ENCODE data around the gene NCAPD2.
A peak's percentile ranks its signal among the peaks of the same experiment; 100 is the strongest.
"Not testable (repeated sequence)": the region's sequence is repeated elsewhere in the genome, so short reads cannot be mapped to it uniquely, and the experiment has no call there.

Gene NCAPD2

DNA sequence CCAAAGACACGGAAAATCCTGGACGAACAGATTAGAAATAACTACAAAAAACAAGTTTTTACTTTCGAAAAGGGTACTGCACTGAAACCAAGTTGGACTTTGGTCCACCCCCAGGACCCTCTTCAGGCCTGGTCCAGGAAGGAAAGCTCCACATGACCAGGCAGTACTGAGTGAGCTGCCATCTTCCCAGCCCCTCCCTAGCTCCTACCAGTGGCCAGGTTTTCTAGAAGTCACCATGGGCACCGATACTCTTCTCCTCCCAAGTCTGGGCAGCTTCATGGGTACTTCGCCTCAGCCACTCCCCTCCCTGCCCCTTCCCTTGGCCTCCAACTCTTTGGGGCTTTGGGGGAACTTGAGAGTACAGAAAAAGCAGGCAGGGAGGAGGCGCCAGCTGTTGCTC is 30.0 kb upstream of the NCAPD2 start:
- no peak for DNase-seq

DNA sequence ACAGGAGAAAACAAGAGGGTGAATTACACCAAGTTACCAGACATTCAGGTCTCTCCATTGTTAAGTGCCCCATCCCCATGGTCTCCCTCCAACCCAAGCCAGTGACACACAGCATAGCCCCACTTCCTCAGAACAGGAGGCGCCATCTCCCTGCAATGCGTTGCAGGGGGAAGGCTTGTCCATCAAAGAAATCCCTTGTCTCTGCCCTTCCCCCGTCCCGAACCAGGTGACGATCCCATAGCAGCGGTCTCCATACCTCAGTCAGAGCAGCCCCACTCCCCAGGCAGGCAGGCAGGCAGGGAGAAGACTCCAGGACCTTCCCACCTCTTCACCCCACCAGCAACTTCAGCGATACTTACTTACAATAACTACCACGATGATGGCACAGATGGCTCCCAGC is 29.4 kb upstream of the NCAPD2 start:
- no peak for DNase-seq

DNA sequence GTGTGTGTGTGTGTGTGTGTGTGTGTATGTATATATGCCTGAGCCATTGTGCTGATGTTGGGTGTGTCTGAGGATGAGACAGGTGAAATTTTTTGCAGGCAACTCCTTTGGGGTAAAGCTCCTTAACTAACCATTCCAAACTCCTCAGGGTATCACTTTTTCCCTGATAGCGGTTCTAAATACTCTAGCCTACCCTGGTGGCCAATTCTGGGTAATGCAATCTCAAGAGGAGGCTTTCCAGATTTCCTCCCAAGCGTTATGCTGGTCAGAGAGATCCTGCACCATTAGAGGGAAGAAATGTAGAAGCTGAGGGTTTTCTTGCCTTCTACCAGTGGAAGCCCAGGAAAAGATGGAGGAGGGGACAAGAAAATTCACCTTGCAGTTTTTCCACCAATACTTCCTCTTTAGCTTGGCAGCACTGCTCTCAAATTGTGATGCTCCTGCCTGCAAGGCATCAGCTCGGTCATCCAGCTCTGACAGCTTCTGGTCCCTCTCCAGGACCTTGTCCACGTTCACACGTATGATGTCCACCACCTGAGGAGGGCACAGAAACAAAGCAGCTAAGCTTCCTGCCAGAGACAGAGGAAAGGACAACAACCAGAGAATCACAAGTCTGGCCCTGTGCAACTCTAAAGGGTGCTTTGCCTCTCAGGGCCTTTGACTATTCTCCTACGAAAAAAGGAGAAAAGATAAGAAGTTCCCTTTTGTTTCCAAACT is 28.3 kb upstream of the NCAPD2 start:
- no peak for DNase-seq

DNA sequence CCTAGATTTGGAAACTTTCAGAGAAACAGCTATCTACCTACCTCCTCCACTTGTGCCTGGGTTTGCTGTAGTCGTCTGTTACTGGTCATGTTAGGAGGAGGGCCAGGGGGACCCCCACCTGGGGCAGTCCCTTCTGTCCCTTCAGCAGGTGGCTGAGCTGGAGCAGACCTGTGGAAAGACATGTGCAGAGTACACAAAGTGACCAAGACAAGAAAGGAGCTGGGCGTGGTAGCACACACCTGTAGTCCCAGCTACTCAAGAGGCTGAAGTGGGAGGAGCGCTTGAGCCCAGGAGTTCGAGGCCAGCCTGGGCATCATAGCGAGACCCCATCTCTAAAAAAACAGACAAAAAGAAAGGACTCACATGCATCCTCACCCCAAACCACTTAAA is 27.7 kb upstream of the NCAPD2 start:
- DNase-seq: no peak

DNA sequence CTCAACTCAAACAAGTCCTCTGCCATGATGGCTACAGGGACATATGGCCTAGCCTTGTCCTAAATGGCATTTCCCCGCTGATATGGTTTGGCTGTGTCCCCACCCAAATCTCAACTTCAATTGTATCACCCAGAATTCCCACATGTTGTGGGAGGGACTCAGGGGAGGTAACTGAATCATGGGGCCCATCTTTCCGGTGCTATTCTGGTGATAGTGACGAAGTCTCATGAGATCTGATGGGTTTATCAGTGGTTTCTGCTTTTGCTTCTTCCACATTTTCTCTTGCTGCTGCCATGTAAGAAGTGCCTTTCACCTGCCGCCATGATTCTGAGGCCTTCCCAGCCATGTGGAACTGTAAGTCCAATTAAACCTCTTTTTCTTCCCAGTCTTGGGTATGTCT is 27.2 kb upstream of the NCAPD2 start:
- DNase-seq: not testable (repeated sequence)

DNA sequence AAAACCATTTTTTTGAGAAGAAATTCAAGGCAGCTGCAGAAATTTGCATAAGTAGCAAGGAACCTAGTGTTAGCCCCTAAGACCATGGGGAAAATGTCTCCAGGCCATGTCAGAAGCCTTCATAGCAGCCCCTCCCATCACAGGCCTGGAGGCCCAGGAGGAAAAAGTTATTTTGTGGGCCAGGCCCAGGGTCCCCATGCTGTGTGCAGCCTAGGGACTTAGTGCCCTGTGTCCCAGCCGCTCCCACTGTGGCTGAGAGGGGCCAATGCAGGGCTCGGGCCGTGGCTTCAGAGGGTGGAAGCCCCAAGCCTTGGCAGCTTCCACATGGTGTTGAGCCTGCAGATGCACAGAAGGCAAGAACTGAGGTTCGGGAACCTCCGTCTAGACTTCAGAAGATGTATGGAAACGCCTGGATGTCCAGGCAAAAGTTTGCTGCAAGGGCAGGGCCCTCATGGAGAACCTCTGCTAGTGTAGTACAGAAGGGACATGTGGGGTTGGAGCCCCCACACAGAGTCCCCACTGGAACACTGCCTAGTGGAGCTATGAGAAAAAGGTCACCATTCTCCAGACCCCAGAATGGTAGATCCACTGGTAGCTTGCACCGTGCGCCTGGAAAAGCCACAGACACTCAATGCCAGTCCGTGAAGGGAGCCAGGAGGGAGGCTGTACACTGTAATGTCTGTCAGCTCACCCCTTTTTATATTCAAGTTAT is 26.2 kb upstream of the NCAPD2 start:
- DNase-seq: not testable (repeated sequence)

GRCh38 chr12:6468283-6468575 is 25.7 kb upstream of the NCAPD2 start:
- DNase-seq: no peak

- DNase-seq: no peak
Observed at GRCh38 chr12:6469092-6469491, 24.8 kb upstream of the NCAPD2 start.

DNA sequence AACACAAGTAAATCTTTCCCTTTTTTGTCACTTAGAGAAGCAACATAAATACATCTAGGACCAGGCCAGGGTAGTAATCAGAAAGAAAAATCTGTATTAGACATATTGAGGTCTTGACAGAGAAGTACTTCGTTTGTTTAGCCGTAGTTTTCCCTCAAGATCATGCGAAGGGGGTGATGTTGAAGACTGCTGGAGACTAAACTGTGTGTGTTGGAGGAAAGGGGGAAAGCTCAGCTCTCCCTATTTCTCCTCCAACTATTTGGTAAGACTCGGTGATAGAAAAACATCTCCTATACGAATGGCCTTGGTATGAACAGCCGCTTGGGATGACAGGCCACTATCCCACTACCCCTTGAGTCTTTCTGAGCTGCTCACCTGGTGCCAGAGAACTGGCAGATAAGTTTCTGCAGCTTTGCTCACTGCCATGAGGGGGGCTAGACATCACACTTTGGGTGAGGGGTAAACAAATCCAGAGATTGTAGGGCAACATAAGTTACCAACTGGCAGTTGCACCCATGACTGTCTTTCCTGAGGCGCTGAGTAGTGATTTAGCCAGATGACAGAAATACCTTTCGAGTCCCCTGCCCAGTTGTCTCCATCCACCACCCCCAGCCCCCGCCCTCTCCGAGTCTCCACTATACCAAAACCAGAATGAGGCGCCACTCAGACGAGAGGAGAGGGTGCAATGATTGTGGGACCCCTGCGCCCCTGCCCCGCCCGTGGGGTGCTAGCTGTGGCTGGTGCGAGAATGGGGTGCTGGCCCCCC is 24.1 kb upstream of the NCAPD2 start:
- DNase-seq: no peak

DNA sequence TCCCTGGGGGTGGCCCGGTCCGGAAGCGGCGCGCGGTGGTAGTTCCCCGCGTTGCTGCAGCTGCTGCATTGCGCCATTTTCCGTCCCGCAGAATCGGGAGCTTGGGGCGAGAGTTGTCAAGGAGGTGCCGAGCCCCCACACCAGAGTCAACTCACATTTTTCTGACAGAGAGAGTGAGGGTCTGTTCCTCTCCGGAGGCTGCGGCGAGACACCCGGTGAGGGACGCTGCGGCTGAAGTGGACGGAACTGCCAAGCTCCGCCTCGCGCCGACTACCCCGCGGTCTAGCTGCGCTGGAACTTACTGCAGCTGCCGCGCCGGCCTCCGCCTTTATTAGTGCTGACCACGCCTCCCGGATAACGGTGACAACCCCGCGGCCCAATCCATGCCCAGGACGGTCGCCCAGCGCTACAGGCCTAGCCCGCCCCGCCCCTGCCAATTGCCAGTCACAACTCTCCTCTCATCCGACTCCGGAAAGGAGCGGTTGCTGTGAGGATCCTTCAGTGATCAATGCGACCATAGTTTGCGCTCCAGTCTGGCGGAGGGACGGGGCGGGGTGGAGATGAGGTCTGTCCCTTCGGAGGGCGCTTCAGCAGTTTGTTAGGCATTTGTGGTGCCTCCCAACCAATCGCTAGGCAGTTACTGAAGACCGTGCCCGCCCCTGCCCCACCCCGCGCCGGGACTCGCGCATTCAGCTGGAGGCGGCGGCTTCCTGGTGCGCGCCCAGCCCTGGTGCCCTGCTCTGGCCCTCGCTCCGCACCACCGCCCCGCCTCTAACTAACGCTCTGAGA is 23.3 kb upstream of the NCAPD2 start, which contains the start of gene VAMP1:
TSS of gene VAMP1 (minus strand) at position 303 of the 789 bp plus-strand sequence. CDS start at position 157, 146 bp downstream.
- peak; percentile 94 for DNase-seq

- no peak for DNase-seq
Observed at GRCh38 chr12:6471989-6472360, 21.9 kb upstream of the NCAPD2 start.

- no peak for DNase-seq
Observed at GRCh38 chr12:6472491-6472890, 21.4 kb upstream of the NCAPD2 start.

- DNase-seq: not testable (repeated sequence)
Observed at GRCh38 chr12:6475233-6475975, 18.5 kb upstream of the NCAPD2 start.

- no peak for DNase-seq
Observed at GRCh38 chr12:6476489-6476888, 17.4 kb upstream of the NCAPD2 start.

DNA sequence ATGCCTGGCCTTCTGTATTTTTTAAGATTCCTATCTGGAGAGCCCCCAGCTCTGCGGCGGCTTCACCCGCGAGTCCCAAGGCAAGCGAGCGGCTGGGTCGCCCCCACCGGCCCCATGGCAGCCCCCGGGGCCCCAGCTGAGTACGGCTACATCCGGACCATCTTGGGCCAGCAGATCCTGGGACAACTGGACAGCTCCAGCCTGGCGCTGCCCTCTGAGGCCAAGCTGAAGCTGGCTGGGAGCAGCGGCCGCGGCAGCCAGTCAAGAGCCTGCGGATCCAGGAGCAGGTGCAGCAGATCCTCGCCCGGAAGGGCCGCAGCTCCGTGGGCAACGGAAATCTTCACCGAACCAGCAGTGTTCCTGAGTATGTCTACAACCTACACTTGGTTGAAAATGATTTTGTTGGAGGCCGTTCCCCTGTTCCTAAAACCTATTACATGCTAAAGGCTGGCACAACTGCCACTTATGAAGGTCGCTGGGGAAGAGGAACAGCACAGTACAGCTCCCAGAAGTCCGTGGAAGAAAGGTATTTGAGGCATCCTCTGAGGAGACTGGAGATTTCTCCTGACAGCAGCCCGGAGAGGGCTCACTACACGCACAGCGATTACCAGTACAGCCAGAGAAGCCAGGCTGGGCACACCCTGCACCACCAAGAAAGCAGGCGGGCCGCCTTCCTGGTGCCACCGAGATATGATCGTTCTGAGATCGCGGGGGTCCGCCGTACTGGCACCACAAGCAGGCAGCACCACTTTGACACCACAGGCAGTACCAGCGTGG is 16.1 kb upstream of the NCAPD2 start:
- DNase-seq: not testable (repeated sequence)

- DNase-seq: no peak
Observed at GRCh38 chr12:6478416-6478815, 15.5 kb upstream of the NCAPD2 start.

DNA sequence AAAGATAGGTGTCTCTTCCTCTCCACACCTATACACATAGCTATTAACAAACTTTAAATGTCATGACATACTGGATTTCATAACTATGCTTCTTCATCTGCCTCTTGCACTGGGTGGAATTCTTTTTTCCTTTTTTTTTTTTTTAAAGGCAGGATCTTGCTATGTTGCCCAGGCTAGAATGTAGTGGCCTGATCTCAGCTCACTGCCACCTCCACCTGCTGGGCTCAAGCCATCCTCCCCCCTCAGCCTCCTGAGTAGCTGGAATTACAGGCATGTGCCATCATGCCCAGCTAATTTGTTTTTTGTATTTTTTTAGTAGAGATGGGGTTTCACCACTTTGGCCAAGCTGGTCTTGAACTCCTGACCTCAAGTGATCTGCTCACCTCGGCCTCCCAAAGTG is 5.7 kb upstream of the NCAPD2 start:
- no peak for DNase-seq

- DNase-seq: no peak
Observed at GRCh38 chr12:6489449-6489848, 4.5 kb upstream of the NCAPD2 start.

DNA sequence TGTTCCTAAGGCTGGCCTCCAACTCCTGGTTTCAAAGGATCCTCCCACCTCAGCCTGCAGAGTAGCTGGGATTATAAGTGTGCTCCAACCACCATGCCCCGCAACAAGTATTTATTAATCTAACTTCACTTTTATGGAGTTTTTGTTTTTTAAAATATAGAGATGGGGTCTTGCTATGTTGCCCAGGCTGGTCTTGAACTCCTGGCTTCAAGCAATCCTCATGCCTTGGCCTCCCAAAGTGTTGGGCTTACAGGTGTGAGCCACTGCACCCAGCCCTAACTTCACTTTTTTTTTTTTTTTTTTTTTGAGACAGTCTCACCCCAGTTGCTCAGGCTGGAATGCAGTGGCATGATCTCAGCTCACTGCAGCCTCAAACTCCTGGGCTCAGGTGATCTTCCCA is 3.2 kb upstream of the NCAPD2 start:
- DNase-seq: not testable (repeated sequence)

DNA sequence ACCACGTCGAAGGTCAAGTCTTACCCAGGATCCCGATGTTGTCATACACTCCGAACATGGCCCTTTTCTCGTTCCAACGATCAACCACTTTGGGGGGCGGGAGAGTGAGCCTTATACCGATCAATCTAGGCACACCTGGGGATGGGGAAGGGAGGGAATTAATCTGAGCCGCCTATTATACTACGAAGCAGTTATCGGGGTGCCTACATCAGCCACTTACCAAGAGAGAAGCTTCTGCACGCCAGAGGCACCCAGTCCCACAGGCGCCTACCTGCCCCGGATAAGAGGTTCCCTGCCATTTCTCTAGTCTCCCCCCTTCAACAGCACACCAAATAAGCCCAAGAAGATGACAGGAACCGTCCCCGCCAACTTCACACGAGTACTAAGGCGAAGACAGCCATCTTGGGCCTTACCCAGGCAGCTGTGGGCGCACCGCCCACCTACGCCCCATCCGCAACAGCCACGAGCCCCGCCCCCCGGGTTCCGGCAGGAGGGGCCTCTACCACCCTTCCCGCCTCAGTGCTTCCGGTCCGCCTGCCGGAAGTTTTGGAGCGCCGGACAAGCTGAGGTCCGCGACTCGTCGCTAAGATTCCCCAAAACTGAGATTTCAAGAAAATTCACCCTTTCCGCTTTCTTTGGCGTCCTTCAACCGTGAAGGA is 935 bp upstream of the NCAPD2 start, which contains the start of gene MRPL51:
TSS of gene MRPL51 (minus strand) at position 425 of the 659 bp plus-strand sequence. CDS start at position 299, 126 bp downstream.
- DNase-seq: peak; percentile 83

- peak; percentile 2 for DNase-seq
Observed at GRCh38 chr12:6494258-6494743, 399 bp downstream of the NCAPD2 start.

All from NCI-H1417 treated with DMSO at 0.1 percent for 48 hours (cell line).